H1 (cell line): Measurements from ENCODE around the gene STRIP2.

Source experiments
- CHD2 ChIP-seq: IDR thresholded peaks from 2 replicates; pipeline ENCODE4 v1.6.1; 2012; ENCODE audit warnings: low read length, improper control_type of control experiment
- CREB1 ChIP-seq: IDR thresholded peaks from 2 replicates; pipeline ENCODE4 v1.6.1; 2012; ENCODE audit warnings: inconsistent platforms
- EZH2 ChIP-seq: fragments of 200-600 bp; sonication (generic); IDR thresholded peaks from 2 replicates; pipeline ENCODE4 v1.7.1; 2012; ENCODE audit warnings: low read depth, mild to moderate bottlenecking, moderate library complexity, low read length, inconsistent platforms; ENCODE audit not compliant: severe bottlenecking
- POLR2A ChIP-seq, 2 experiments: IDR thresholded peaks; 1 replicate in 1 of 2; 2 replicates in 1 of 2; pipeline ENCODE4 v1.6.1; 2011; ENCODE audit warnings: low read depth in 2 of 2, low read length in 2 of 2, mild to moderate bottlenecking in 2 of 2; ENCODE audit errors: control extremely low read depth in 1 of 2
- POLR2AphosphoS5 ChIP-seq: IDR thresholded peaks from 2 replicates; pipeline ENCODE4 v1.6.1; 2011; ENCODE audit warnings: low read depth, low read length
- RAD21 ChIP-seq, 2 experiments: IDR thresholded peaks in 1 of 2; conservative IDR thresholded peaks in 1 of 2; 2 replicates each; pipeline ENCODE4 v1.6.1; 2011; ENCODE audit warnings: low read depth in 2 of 2, low read length in 2 of 2, improper control_type of control experiment in 1 of 2, inconsistent platforms in 1 of 2, mild to moderate bottlenecking in 1 of 2, moderate library complexity in 1 of 2
- RXRA ChIP-seq: IDR thresholded peaks from 2 replicates; pipeline ENCODE4 v1.6.1; 2011; ENCODE audit warnings: low read depth, mild to moderate bottlenecking, low read length, moderate library complexity; ENCODE audit not compliant: insufficient read depth
- TF ChIP-seq, protein P1 (sequence below), 3 experiments: IDR thresholded peaks; 1 replicate in 2 of 3; 2 replicates in 1 of 3; pipeline versions ENCODE4 v1.5.1 to v1.6.1; 2011; ENCODE audit warnings: low read length in 3 of 3, mild to moderate bottlenecking in 3 of 3, inconsistent platforms in 2 of 3, low read depth in 1 of 3, moderate library complexity in 1 of 3; ENCODE audit not compliant: insufficient read depth in 1 of 3; ENCODE audit errors: control extremely low read depth in 1 of 3
- TF ChIP-seq, protein P2 (sequence below): IDR thresholded peaks from 2 replicates; pipeline ENCODE4 v1.6.1; 2011; ENCODE audit warnings: low read depth, mild to moderate bottlenecking, low read length; ENCODE audit not compliant: insufficient read depth

DNA sequence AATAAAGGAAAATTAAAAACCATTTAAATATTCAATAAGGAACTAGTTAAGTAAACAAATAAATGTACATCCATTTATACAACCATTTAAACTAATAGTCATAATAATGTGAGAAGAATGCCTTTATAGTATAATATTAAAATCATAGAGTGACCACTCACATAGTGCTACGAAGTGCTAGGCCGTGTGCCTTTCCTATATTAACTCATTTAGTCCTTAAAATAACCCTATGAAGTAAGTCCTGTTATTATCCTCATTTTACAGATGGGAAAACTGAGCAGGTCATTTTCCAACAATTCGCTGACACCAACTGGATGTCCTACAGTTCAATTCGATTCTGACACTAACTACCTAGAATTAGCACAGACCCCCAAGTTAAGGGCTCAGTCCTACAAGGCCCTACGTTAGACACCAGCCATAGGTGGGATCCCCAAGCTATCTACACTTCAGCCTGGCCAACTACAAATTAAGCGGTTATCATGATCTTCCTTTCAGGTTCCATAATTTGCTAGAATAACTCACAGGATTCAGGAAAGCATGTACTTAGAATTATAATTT, 4.1 kb downstream of the STRIP2 start:
- no peak for TF ChIP-seq RXRA
- TF ChIP-seq CHD2, result no peak
- TF ChIP-seq POLR2AphosphoS5, result no peak
- no peak for TF ChIP-seq POLR2A (IDR thresholded peaks at IDR 0.05; ENCODE audit: control extremely low read depth in 1 of 2, low read depth in 2 of 2, low read length in 2 of 2)
- no peak for TF ChIP-seq EZH2
- TF ChIP-seq CREB1, result no peak
- TF ChIP-seq, protein P1, sequence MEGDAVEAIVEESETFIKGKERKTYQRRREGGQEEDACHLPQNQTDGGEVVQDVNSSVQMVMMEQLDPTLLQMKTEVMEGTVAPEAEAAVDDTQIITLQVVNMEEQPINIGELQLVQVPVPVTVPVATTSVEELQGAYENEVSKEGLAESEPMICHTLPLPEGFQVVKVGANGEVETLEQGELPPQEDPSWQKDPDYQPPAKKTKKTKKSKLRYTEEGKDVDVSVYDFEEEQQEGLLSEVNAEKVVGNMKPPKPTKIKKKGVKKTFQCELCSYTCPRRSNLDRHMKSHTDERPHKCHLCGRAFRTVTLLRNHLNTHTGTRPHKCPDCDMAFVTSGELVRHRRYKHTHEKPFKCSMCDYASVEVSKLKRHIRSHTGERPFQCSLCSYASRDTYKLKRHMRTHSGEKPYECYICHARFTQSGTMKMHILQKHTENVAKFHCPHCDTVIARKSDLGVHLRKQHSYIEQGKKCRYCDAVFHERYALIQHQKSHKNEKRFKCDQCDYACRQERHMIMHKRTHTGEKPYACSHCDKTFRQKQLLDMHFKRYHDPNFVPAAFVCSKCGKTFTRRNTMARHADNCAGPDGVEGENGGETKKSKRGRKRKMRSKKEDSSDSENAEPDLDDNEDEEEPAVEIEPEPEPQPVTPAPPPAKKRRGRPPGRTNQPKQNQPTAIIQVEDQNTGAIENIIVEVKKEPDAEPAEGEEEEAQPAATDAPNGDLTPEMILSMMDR (IDR thresholded peaks at IDR 0.05; ENCODE audit: control extremely low read depth in 1 of 3, insufficient read depth in 1 of 3, low read depth in 1 of 3, low read length in 3 of 3), result no peak
- no peak for TF ChIP-seq RAD21 (IDR thresholded peaks at IDR 0.05 in 1 of 2, conservative IDR thresholded peaks at IDR 0.05 in 1 of 2; ENCODE audit: low read depth in 2 of 2, low read length in 2 of 2)
- TF ChIP-seq, protein P2, sequence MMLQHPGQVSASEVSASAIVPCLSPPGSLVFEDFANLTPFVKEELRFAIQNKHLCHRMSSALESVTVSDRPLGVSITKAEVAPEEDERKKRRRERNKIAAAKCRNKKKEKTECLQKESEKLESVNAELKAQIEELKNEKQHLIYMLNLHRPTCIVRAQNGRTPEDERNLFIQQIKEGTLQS, result no peak
